H9 (cell line): ENCODE data around the gene NAA35. TPM values are rescaled to one million over a fixed set of nuclear protein-coding genes. Genes with fewer than 3 reads are reported as not detected.

Experiments
- DNase-seq: peaks from one replicate; pipeline ENCODE4 v3.0.0-alpha.2; 2017
- H2AFZ ChIP-seq: one replicate; pipeline ENCODE4 v1.6.1; 2013; ENCODE audit warnings: mild to moderate bottlenecking, low read length, control low read depth, moderate library complexity
- H2AK5ac ChIP-seq: 2 replicates; pipeline ENCODE4 v1.6.1; 2013; ENCODE audit warnings: low read length, control low read depth, mixed read lengths; ENCODE audit not compliant: insufficient read length
- H2BK120ac ChIP-seq: one replicate; pipeline ENCODE4 v1.6.1; 2013; ENCODE audit warnings: low read depth, mild to moderate bottlenecking, low read length, control low read depth, inconsistent platforms; ENCODE audit not compliant: poor library complexity, severe bottlenecking
- H2BK12ac ChIP-seq: 2 replicates; pipeline ENCODE4 v1.6.1; 2013; ENCODE audit warnings: low read length, control low read depth, mixed read lengths, low read depth; ENCODE audit not compliant: insufficient read length
- H2BK15ac ChIP-seq: 2 replicates; pipeline ENCODE4 v1.6.1; 2013; ENCODE audit warnings: low read depth, low read length, control low read depth
- H2BK20ac ChIP-seq: one replicate; pipeline ENCODE4 v1.6.1; 2013; ENCODE audit warnings: low read depth, mild to moderate bottlenecking, low read length, control low read depth, inconsistent platforms; ENCODE audit not compliant: poor library complexity, severe bottlenecking
- H2BK5ac ChIP-seq: 2 replicates; pipeline ENCODE4 v1.6.1; 2013; ENCODE audit warnings: low read length, control low read depth, mixed read lengths; ENCODE audit not compliant: insufficient read length
- H3K14ac ChIP-seq: 2 replicates; pipeline ENCODE4 v1.6.1; 2013; ENCODE audit warnings: low read length, control low read depth; ENCODE audit not compliant: insufficient read depth
- H3K18ac ChIP-seq: 2 replicates; pipeline ENCODE4 v1.6.1; 2013; ENCODE audit warnings: low read depth, mild to moderate bottlenecking, mixed read lengths, low read length, control low read depth; ENCODE audit not compliant: insufficient read length
- H3K23ac ChIP-seq: 2 replicates; pipeline ENCODE4 v1.6.1; 2013; ENCODE audit warnings: low read length, control low read depth, mixed read lengths, low read depth; ENCODE audit not compliant: insufficient read length
- H3K23me2 ChIP-seq: 2 replicates; pipeline ENCODE4 v1.6.1; 2013; ENCODE audit warnings: low read depth, mild to moderate bottlenecking, mixed read lengths, low read length, control low read depth; ENCODE audit not compliant: insufficient read length, poor library complexity, severe bottlenecking
- H3K27ac ChIP-seq: 2 replicates; pipeline ENCODE4 v1.5.1; 2013; ENCODE audit warnings: low read length, control low read depth, mixed read lengths, low read depth; ENCODE audit not compliant: insufficient read length
- H3K27me3 ChIP-seq: 2 replicates; pipeline ENCODE4 v1.6.1; 2013; ENCODE audit warnings: low read length, control low read depth, inconsistent platforms; ENCODE audit not compliant: insufficient read depth
- H3K4ac ChIP-seq: 2 replicates; pipeline ENCODE4 v1.6.1; 2013; ENCODE audit warnings: low read depth, mild to moderate bottlenecking, control low read depth, inconsistent platforms, low read length, moderate library complexity
- H3K4me1 ChIP-seq: 2 replicates; pipeline ENCODE4 v1.6.1; 2013; ENCODE audit warnings: low read length, control low read depth, inconsistent platforms; ENCODE audit not compliant: insufficient read depth
- H3K4me2 ChIP-seq: 2 replicates; pipeline ENCODE4 v1.6.1; 2013; ENCODE audit warnings: low read length, control low read depth, mixed read lengths; ENCODE audit not compliant: insufficient read length, insufficient read depth
- H3K56ac ChIP-seq: 2 replicates; pipeline ENCODE4 v1.6.1; 2013; ENCODE audit warnings: low read depth, mild to moderate bottlenecking, mixed read lengths, low read length, control low read depth; ENCODE audit not compliant: insufficient read length
- H3K79me1 ChIP-seq: 2 replicates; pipeline ENCODE4 v1.6.1; 2013; ENCODE audit warnings: low read depth, mild to moderate bottlenecking, moderate library complexity, low read length, control low read depth, inconsistent platforms; ENCODE audit not compliant: insufficient read depth, poor library complexity, severe bottlenecking
- H3K79me2 ChIP-seq: 2 replicates; pipeline ENCODE4 v1.6.1; 2013; ENCODE audit warnings: low read length, control low read depth, inconsistent platforms; ENCODE audit not compliant: insufficient read depth
- H3K9ac ChIP-seq: 2 replicates; pipeline ENCODE4 v1.6.1; 2013; ENCODE audit warnings: low read length, control low read depth, mixed read lengths; ENCODE audit not compliant: insufficient read length; ENCODE audit errors: extremely low read depth
- H3K9me3 ChIP-seq: one replicate; pipeline ENCODE4 v1.6.1; 2013; ENCODE audit warnings: low read depth, low read length, inconsistent platforms; ENCODE audit not compliant: control insufficient read depth
- H3T11ph ChIP-seq: one replicate; pipeline ENCODE4 v1.6.1; 2013; ENCODE audit warnings: mild to moderate bottlenecking, low read length, control low read depth, inconsistent platforms
- H4K20me1 ChIP-seq: one replicate; pipeline ENCODE4 v1.6.1; 2013; ENCODE audit not compliant: control insufficient read depth, insufficient read length, insufficient read depth
- H4K5ac ChIP-seq: 2 replicates; pipeline ENCODE4 v1.6.1; 2013; ENCODE audit warnings: low read depth, mild to moderate bottlenecking, mixed read lengths, low read length, control low read depth; ENCODE audit not compliant: insufficient read length
- H4K8ac ChIP-seq: replicated peaks from 2 replicates; pipeline ENCODE4 v1.6.1; 2013; ENCODE audit warnings: low read length, control low read depth, mixed read lengths, low read depth; ENCODE audit not compliant: insufficient read length
- H4K91ac ChIP-seq: 2 replicates; pipeline ENCODE4 v1.6.1; 2013; ENCODE audit warnings: low read depth, mild to moderate bottlenecking, moderate library complexity, mixed read lengths, low read length, control low read depth; ENCODE audit not compliant: insufficient read length
- H3K27ac Mint-ChIP-seq, 3 experiments: 2 replicates in 2 of 3; 3 replicates in 1 of 3; pipeline ENCODE4 v1.8.0; 2020 to 2021; ENCODE audit warnings: mixed read lengths in 3 of 3, mild to moderate bottlenecking in 1 of 3, moderate library complexity in 1 of 3
- H3K27me3 Mint-ChIP-seq: 2 replicates; pipeline ENCODE4 v1.8.0; 2021; ENCODE audit warnings: low read depth, mild to moderate bottlenecking, moderate library complexity, mixed read lengths
- H3K36me3 Mint-ChIP-seq, 3 experiments: 2 replicates in 2 of 3; 3 replicates in 1 of 3; pipeline ENCODE4 v1.8.0; 2020 to 2021; ENCODE audit warnings: low read depth in 3 of 3, mixed read lengths in 3 of 3; ENCODE audit not compliant: insufficient read depth in 1 of 3
- H3K4me1 Mint-ChIP-seq, 2 experiments: 2 replicates each; pipeline ENCODE4 v1.8.0; 2020; ENCODE audit warnings: mixed read lengths in 2 of 2
- H3K4me3 Mint-ChIP-seq, 2 experiments: 2 replicates in 1 of 2; 3 replicates in 1 of 2; pipeline ENCODE4 v1.8.0; 2020 to 2021; ENCODE audit warnings: mild to moderate bottlenecking in 2 of 2, mixed read lengths in 2 of 2, moderate library complexity in 1 of 2
- H3K9me3 Mint-ChIP-seq, 2 experiments: 2 replicates in 1 of 2; 3 replicates in 1 of 2; pipeline ENCODE4 v1.8.0; 2020; ENCODE audit warnings: mild to moderate bottlenecking in 2 of 2, mixed read lengths in 2 of 2, moderate library complexity in 1 of 2
- CTCF ChIP-seq: fragments of 200-600 bp; sonication (generic); conservative IDR thresholded peaks from 3 replicates; pipeline ENCODE4 v1.8.0; 2021; ENCODE audit warnings: antibody characterized with exemption, mild to moderate bottlenecking
- WGBS: extraction: QIAGEN DNeasy Blood & Tissue Kit; methylation state at CpG from one replicate; pipeline ENCODE4 v1.1.7; 2013; ENCODE audit warnings: missing lambda C conversion rate, low lambda C conversion rate, mixed read lengths; ENCODE audit not compliant: insufficient read length; ENCODE audit errors: extremely low coverage; 5-methylcytosine and 5-hydroxymethylcytosine counted together
- total RNA-seq: library from RNA; stranded (reverse); gene quantifications from 2 replicates; pipeline ENCODE4 v1.2.1, GENCODE V29; 2021

NAA35 gene
- total RNA-seq, 1 experiment from 2014 or later = 38.6 TPM

GRCh38 chr9:86046930-86047341, 106.0 kb downstream of the NAA35 start:
- Histone ChIP-seq H3K27ac (no peak overlapping the region), H3K9ac (no peak overlapping the region), H3K18ac (no peak overlapping the region), H2BK5ac (no peak overlapping the region), H4K5ac (no peak overlapping the region), H3T11ph (no peak overlapping the region), H3K79me2 (no peaks in the 10 kb centered on the region), H3K9me3 (no peaks in the 10 kb centered on the region), H3K27me3 (no peaks in the 10 kb centered on the region), H3K23me2 (no peaks in the 10 kb centered on the region), H3K56ac (no peak overlapping the region), H3K79me1 (no peaks in the 10 kb centered on the region), H4K8ac (no peak overlapping the region), H3K4me2 (no peak overlapping the region), H2AFZ (no peak overlapping the region), H4K20me1 (no peaks in the 10 kb centered on the region), H2BK15ac (no peak overlapping the region), H3K4me1 (no peaks in the 10 kb centered on the region), H2BK120ac (no peak overlapping the region), H3K4ac (no peak overlapping the region), H3K14ac (peak overlapping the region; percentile 70; the same call in 1 of the 2 replicates), H2BK20ac (no peak overlapping the region), H4K91ac (no peak overlapping the region), H2BK12ac (no peak overlapping the region), H3K23ac (no peak overlapping the region), H2AK5ac (no peak overlapping the region)
- peak overlapping the region in 1 of 3 experiments; percentile 53; a peak in 3 of 7 replicates for H3K27ac Mint-ChIP-seq
- H3K27me3 Mint-ChIP-seq = no peaks in the 10 kb centered on the region
- TF ChIP-seq CTCF = no peak
- no peak overlapping the region for H3K4me3 Mint-ChIP-seq
- DNase-seq = no peak
- H3K4me1 Mint-ChIP-seq = no peaks in the 10 kb centered on the region
- peaks cover 0 to 6% (median 1%) of the 10 kb centered on the region in 3 experiments; a peak in 4 of 7 replicates for H3K36me3 Mint-ChIP-seq
- H3K9me3 Mint-ChIP-seq = no peaks in the 10 kb centered on the region
- WGBS = no CpG with 5 or more reads among the region's 8 CpGs
